Loucy (cell line): ENCODE measurements around the gene PRAMEF20.

Source experiments
- H2AFZ ChIP-seq: fragments of 200-600 bp; sonication (generic); 2 replicates; pipeline ENCODE4 v1.6.0; 2016; ENCODE audit warnings: antibody characterized with exemption, mild to moderate bottlenecking, low read length, moderate library complexity
- H3F3A ChIP-seq: fragments of 200-600 bp; 2 replicates; pipeline ENCODE4 v1.6.0; 2016; ENCODE audit warnings: antibody characterized with exemption, low read depth, mild to moderate bottlenecking
- H3K27me3 ChIP-seq: fragments of 200-600 bp; sonication (generic); 2 replicates; pipeline ENCODE4 v1.6.1; 2014; ENCODE audit warnings: low read length, mild to moderate bottlenecking; ENCODE audit not compliant: insufficient read depth, poor library complexity, severe bottlenecking
- H3K36me3 ChIP-seq: fragments of 200-600 bp; sonication (generic); 2 replicates; pipeline ENCODE4 v1.6.1; 2016; ENCODE audit warnings: low read length; ENCODE audit not compliant: insufficient read depth
- H3K4me1 ChIP-seq: fragments of 200-600 bp; sonication (generic); 2 replicates; pipeline ENCODE4 v1.5.1; 2014; ENCODE audit warnings: low read length, mild to moderate bottlenecking; ENCODE audit not compliant: insufficient read depth, poor library complexity, severe bottlenecking
- H3K4me2 ChIP-seq: fragments of 200-600 bp; sonication (generic); 2 replicates; pipeline ENCODE4 v1.6.0; 2014; ENCODE audit warnings: antibody characterized with exemption, low read length, low read depth, mild to moderate bottlenecking; ENCODE audit not compliant: poor library complexity, severe bottlenecking
- H3K4me3 ChIP-seq: fragments of 200-600 bp; sonication (generic); 2 replicates; pipeline ENCODE4 v1.5.1; 2014; ENCODE audit warnings: low read length, mild to moderate bottlenecking, mixed read lengths; ENCODE audit not compliant: poor library complexity, severe bottlenecking
- H3K79me2 ChIP-seq: fragments of 200-600 bp; sonication (generic); 2 replicates; pipeline ENCODE4 v1.6.1; 2014; ENCODE audit warnings: low read length; ENCODE audit not compliant: insufficient read depth
- H3K9ac ChIP-seq: fragments of 200-600 bp; sonication (generic); 2 replicates; pipeline ENCODE4 v1.6.0; 2014; ENCODE audit warnings: mild to moderate bottlenecking, low read depth, low read length, moderate library complexity; ENCODE audit not compliant: poor library complexity, severe bottlenecking
- H3K9me2 ChIP-seq: fragments of 200-600 bp; sonication (generic); replicated peaks from 2 replicates; pipeline ENCODE4 v1.6.1; 2016; ENCODE audit warnings: low read depth, low read length, mixed read lengths
- H3K9me3 ChIP-seq: fragments of 200-600 bp; sonication (generic); 2 replicates; pipeline ENCODE4 v1.6.1; 2014; ENCODE audit warnings: mild to moderate bottlenecking, antibody characterized with exemption, low read length, low read depth; ENCODE audit not compliant: insufficient read depth
- H4K20me1 ChIP-seq: fragments of 200-600 bp; sonication (generic); 2 replicates; pipeline ENCODE4 v1.6.0; 2014; ENCODE audit warnings: antibody characterized with exemption, low read length, mild to moderate bottlenecking; ENCODE audit not compliant: insufficient read depth, poor library complexity, severe bottlenecking
- CTCF ChIP-seq: fragments of 200-600 bp; sonication (generic); conservative IDR thresholded peaks from 2 replicates; pipeline ENCODE4 v1.5.1; 2014; ENCODE audit warnings: mild to moderate bottlenecking, antibody characterized with exemption, low read length
- EZH2phosphoT487 ChIP-seq: fragments of 200-600 bp; IDR thresholded peaks from 2 replicates; pipeline ENCODE4 v1.6.1; 2018; ENCODE audit warnings: antibody characterized with exemption, mild to moderate bottlenecking, moderate library complexity, borderline replicate concordance

Gene PRAMEF20

DNA sequence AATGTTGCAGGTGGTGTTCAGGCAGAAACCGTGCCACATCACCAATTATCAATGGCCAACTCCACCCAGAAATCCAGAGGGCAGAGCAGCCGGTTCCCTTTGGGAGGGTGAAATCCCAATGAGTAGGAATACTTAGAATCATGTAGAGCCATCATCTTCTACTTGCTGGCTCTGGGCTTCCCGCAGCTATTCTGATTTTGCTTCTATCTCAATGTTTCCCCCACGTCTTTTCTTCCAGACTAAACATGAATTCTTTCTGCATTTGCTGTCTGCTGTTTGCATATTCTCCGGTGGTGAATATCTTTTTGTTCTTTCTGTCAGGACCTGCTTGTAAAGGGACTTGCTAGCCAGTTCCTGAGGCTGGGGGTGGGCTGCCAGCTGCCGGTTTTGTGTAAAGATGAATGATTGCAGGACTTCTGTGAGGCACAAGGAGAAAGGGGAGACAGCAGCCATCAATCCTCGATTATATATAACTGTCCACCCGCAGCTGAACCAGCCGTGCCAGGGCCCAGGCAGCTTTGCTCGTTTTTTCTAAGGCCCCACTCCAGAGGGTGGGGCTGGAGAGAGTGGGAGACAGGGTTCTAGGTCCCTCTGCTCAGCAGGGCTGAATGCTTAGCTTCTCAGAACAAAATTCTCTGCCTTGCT lies 33.2 kb downstream of the PRAMEF20 start:
- Histone ChIP-seq H3K79me2 (no peaks in the 10 kb centered on the region), H3K9me2 (no peaks in the 10 kb centered on the region), H4K20me1 (no peaks in the 10 kb centered on the region), H3F3A (no peaks in the 10 kb centered on the region), H3K27me3 (no peaks in the 10 kb centered on the region), H3K9me3 (no peaks in the 10 kb centered on the region), H2AFZ (no peak overlapping the region), H3K36me3 (no peaks in the 10 kb centered on the region), H3K4me2 (no peak overlapping the region), H3K9ac (no peak overlapping the region), H3K4me3 (no peak overlapping the region), H3K4me1 (no peaks in the 10 kb centered on the region)
- TF ChIP-seq EZH2phosphoT487 = no peak

DNA sequence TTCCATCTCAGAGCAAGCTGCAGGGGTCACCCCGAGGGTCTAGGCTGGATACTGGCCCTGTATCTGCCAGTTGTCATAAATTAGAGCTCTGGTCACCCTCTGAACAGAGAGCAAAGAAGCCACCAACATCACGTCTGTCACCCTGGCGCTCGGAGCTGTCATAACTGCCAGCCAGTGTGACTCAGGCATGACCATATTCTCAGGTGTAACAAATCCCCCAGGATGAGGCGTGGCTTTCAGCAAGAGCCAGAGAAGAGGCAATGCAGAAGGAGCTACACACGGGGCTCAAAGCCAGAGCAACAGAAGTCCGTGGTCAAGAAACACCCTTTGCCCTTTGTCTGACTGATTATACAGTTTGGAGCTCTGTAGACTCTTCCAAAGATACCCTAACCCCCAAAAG lies 40.0 kb downstream of the PRAMEF20 start:
- H4K20me1 ChIP-seq = no peaks in the 10 kb centered on the region
- H3K4me2 ChIP-seq = no peak overlapping the region
- no peak overlapping the region for H2AFZ ChIP-seq
- H3K27me3 ChIP-seq = no peaks in the 10 kb centered on the region
- no peaks in the 10 kb centered on the region for H3F3A ChIP-seq
- no peaks in the 10 kb centered on the region for H3K36me3 ChIP-seq
- no peaks in the 10 kb centered on the region for H3K9me3 ChIP-seq
- no peaks in the 10 kb centered on the region for H3K9me2 ChIP-seq
- no peak overlapping the region for H3K9ac ChIP-seq
- H3K4me3 ChIP-seq = no peak overlapping the region
- TF ChIP-seq CTCF = no peak
- no peak for TF ChIP-seq EZH2phosphoT487
- H3K79me2 ChIP-seq = no peaks in the 10 kb centered on the region
- H3K4me1 ChIP-seq = no peaks in the 10 kb centered on the region

- Histone ChIP-seq H4K20me1 (no peaks in the 10 kb centered on the region), H3K79me2 (no peaks in the 10 kb centered on the region), H3K27me3 (no peaks in the 10 kb centered on the region), H3K36me3 (no peaks in the 10 kb centered on the region), H3K4me2 (no peak overlapping the region), H3K4me1 (no peaks in the 10 kb centered on the region), H2AFZ (no peak overlapping the region), H3K9ac (no peak overlapping the region), H3K9me2 (no peaks in the 10 kb centered on the region), H3K4me3 (no peak overlapping the region), H3F3A (no peaks in the 10 kb centered on the region), H3K9me3 (no peaks in the 10 kb centered on the region)
- TF ChIP-seq EZH2phosphoT487 (no peak), CTCF (no peak)
Measured at GRCh38 chr1:13451399-13451965, 41.2 kb downstream of the PRAMEF20 start.
